D721Med (cell line): ENCODE results near the gene SIL1.

Experiments
- DNase-seq: peaks from one replicate; pipeline ENCODE4 v3.0.0; 2011; ENCODE audit warnings: low spot score; ENCODE audit not compliant: insufficient read length
- FAIRE-seq: peaks from 2 replicates; lab custom pipeline; 2011; peaks lifted over from hg19 to GRCh38; lab: Jason Lieb, UNC
- CTCF ChIP-seq: IDR thresholded peaks from 2 replicates; pipeline ENCODE4 v1.5.1; 2012; ENCODE audit warnings: mild to moderate bottlenecking, control low read depth; ENCODE audit not compliant: insufficient read depth; ENCODE audit errors: missing control alignments

SIL1 gene

GRCh38 chr5:139068060-139068459 lies 130.1 kb downstream of the SIL1 start:
- FAIRE-seq (no peak), DNase-seq (no peak)
- TF ChIP-seq CTCF, result no peak

- DNase-seq (no peak), FAIRE-seq (no peak)
- TF ChIP-seq CTCF, result no peak
Observed at GRCh38 chr5:139065306-139065705, 132.9 kb downstream of the SIL1 start.

- FAIRE-seq (no peak), DNase-seq (no peak)
- TF ChIP-seq CTCF, result no peak
Observed at GRCh38 chr5:139064613-139065012, 133.6 kb downstream of the SIL1 start.

GRCh38 chr5:139063664-139064054 lies 134.5 kb downstream of the SIL1 start:
- FAIRE-seq (peak; percentile 25), DNase-seq (no peak)
- no peak for TF ChIP-seq CTCF

GRCh38 chr5:139062910-139063663 lies 135.1 kb downstream of the SIL1 start:
- FAIRE-seq (peak; percentile 6), DNase-seq (no peak)
- no peak for TF ChIP-seq CTCF

GRCh38 chr5:139061856-139062255 lies 136.3 kb downstream of the SIL1 start:
- TF ChIP-seq CTCF, result no peak
- DNase-seq, result peak; percentile 31
- peak; percentile 11 for FAIRE-seq

- DNase-seq (no peak), FAIRE-seq (no peak)
- TF ChIP-seq CTCF, result no peak
Observed at GRCh38 chr5:139061274-139061673, 136.9 kb downstream of the SIL1 start.
